ENCODE measurements around the gene MACROD2. TPM values are rescaled to one million over a fixed set of nuclear protein-coding genes. Genes with fewer than 3 reads are reported as not detected.

The MACROD2 gene
- total RNA-seq, 2 donors from 2014 or later = 8.0 to 19.4 TPM

DNA sequence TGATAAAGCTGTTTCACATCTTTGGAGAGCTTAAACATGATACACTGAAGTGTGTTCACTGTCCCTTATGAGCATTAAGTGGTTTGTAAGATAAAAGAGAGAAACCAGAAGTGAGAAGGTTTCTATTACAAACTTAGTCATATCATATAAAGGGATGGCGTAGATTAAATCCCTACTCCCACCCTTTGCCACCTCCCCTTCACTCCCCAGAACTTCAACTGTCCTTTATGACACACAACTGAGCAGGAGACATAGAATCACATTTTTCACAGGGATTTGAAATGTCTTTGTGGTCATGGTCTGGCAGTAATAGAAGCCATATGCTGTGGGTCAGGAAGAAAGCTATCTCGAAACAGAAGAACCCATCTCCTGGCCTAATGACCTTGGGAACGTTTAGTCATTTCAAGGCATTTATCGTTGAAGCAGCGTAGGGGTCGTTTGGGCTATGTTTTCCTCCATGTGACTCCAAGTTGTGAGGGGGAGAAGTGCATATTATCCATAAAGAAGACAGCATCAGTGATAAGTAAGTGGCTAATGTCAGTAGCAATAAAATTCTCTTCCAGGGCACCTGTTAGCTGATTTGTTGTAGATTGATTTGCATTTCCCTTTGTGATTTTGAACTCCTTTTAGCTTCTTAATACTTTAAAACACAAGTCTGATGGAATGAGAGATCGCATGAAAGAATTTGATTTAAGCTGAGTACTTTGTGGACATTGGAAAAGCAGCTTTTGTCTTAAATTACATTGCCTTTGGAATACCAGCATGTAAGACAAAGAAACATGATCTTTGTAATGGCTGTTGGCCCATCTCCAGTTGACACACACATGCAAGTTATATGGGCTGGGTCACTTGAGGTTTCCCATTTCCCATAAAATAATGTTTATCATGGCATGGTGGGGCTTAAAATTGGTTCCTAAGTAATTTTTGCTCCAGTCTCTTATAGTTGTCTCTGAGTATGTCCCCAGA lies 843.6 kb downstream of the MACROD2 start:
- intact Hi-C loops (cut with DNase I) = no loop called here
- 57% methylated on average over 7 of the region's 7 CpGs for WGBS
- Histone ChIP-seq H3K9me3 (no peaks in the 10 kb centered on the region), H3K4me1 (replicated peaks) (no peaks in the 10 kb centered on the region), H3K27ac (no peak overlapping the region), H3K27me3 (replicated peaks; ENCODE audit: insufficient read depth) (no peaks in the 10 kb centered on the region), H3K36me3 (no peaks in the 10 kb centered on the region), H3K4me3 (no peak overlapping the region)
- peak; percentile 36 for DNase-seq (ENCODE audit: low spot score)
- TF ChIP-seq POLR2A (IDR thresholded peaks at IDR 0.05) = no peak
- TF ChIP-seq, protein P1, sequence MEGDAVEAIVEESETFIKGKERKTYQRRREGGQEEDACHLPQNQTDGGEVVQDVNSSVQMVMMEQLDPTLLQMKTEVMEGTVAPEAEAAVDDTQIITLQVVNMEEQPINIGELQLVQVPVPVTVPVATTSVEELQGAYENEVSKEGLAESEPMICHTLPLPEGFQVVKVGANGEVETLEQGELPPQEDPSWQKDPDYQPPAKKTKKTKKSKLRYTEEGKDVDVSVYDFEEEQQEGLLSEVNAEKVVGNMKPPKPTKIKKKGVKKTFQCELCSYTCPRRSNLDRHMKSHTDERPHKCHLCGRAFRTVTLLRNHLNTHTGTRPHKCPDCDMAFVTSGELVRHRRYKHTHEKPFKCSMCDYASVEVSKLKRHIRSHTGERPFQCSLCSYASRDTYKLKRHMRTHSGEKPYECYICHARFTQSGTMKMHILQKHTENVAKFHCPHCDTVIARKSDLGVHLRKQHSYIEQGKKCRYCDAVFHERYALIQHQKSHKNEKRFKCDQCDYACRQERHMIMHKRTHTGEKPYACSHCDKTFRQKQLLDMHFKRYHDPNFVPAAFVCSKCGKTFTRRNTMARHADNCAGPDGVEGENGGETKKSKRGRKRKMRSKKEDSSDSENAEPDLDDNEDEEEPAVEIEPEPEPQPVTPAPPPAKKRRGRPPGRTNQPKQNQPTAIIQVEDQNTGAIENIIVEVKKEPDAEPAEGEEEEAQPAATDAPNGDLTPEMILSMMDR (IDR thresholded peaks at IDR 0.05) = no peak
- no peak for TF ChIP-seq POLR2AphosphoS5 (IDR thresholded peaks at IDR 0.05)

DNA sequence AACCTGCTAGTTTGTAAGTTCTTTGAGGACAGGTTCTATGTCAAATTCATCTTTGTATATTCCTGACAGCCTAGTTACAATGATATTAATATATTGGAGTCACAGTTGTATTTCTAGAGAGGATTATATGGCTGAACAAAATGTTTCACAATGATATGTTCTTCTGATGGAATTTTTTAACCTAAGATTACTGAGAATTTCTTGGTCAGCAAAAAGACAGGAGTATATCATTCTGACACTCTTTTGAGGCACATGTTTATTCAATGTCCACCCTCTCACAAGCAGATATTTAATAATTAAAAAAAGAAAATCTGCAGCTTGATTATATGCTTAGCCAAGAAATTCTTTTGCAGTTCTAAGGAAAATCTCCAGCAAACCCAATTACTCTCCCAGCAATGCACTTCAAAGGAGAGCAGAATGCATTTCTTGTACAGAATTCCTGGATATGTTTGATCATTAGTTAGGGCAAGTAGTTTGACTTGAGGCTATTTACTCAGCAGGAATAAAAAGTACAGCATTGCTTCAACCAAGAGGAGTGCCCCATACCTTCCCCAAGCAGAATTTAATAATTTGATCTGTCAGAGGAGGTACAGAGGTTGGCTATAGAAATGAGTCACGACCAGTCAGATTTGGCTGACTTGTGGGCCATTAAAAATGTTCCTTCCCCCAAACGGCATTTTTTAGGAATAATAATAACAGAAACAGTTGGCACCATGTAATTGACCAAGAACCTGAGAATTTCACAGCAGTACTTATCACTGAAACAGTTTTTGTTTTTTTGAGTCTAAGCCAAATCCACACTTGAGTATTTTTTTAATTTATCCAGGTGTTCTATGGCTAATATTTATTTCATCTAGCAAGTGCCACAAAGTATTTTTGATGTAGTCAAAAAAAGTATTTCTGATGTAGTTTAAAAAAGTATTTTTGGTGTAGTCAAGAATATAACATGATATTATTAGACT lies 850.2 kb downstream of the MACROD2 start:
- Histone ChIP-seq H3K4me1 (replicated peaks) (no peaks in the 10 kb centered on the region), H3K4me3 (no peak overlapping the region), H3K9me3 (no peaks in the 10 kb centered on the region), H3K27me3 (replicated peaks; ENCODE audit: insufficient read depth) (no peaks in the 10 kb centered on the region), H3K27ac (no peak overlapping the region), H3K36me3 (no peaks in the 10 kb centered on the region)
- DNase-seq (ENCODE audit: low spot score) = peak; percentile 15
- WGBS = 38% methylated on average over 2 of the region's 2 CpGs
- intact Hi-C loops (cut with DNase I) = no loop called here
- TF ChIP-seq, protein P1 (IDR thresholded peaks at IDR 0.05) = no peak
- TF ChIP-seq POLR2AphosphoS5 (IDR thresholded peaks at IDR 0.05) (peak; percentile 61), POLR2A (IDR thresholded peaks at IDR 0.05) (no peak)

DNA sequence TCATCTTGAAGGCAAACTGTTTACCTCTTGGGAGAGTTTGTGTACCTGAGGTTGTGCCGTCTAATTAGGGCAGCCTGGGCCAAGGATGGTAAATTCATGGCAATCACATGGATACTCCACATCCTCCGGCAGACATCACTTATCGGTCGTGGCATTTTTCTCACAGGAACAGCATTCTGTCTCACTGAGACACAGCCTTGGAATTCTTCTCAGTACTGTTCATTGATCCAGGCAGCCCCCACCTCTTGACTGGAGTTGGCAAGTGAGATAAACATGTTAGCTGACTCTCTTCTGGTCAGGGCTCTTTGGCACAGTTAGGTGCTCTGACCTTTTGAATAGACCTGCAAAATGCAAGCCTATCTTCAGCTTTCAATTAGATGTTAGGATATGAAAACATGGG lies 853.5 kb downstream of the MACROD2 start:
- no peaks in the 10 kb centered on the region for H3K27me3 ChIP-seq (replicated peaks; ENCODE audit: insufficient read depth)
- H3K4me1 ChIP-seq (replicated peaks) = no peaks in the 10 kb centered on the region
- no peaks in the 10 kb centered on the region for H3K9me3 ChIP-seq
- no peaks in the 10 kb centered on the region for H3K36me3 ChIP-seq
- intact Hi-C loops (cut with DNase I) = no loop called here
- no peak overlapping the region for H3K27ac ChIP-seq
- TF ChIP-seq POLR2AphosphoS5 (IDR thresholded peaks at IDR 0.05) = no peak
- TF ChIP-seq, protein P1 (IDR thresholded peaks at IDR 0.05) = no peak
- TF ChIP-seq POLR2A (IDR thresholded peaks at IDR 0.05) = no peak
- no peak for DNase-seq (ENCODE audit: low spot score)
- H3K4me3 ChIP-seq = no peak overlapping the region
- WGBS = 99% methylated on average over 4 of the region's 4 CpGs

DNA sequence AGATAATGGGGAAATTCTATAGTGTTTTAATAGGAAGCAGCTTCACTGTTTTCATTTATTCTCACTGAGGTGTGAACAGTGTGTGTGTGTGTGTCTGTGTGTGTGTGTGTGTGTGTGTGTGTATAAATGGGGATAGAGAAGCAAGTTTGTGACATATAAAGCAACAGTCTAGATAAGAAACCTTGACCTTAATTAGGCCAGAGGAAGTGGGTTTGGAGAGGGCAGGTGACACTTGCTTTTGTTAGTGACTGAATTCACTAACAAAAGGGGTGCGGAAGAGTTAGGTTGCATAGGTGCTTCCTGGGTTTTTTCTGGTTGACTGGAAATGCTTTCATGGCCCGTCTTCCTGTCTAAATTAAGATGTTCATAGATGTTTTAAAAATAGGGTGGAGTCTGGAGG lies 857.8 kb downstream of the MACROD2 start:
- Histone ChIP-seq H3K36me3 (no peaks in the 10 kb centered on the region), H3K9me3 (no peaks in the 10 kb centered on the region), H3K4me3 (no peak overlapping the region), H3K4me1 (replicated peaks) (no peaks in the 10 kb centered on the region), H3K27me3 (replicated peaks; ENCODE audit: insufficient read depth) (no peaks in the 10 kb centered on the region), H3K27ac (no peak overlapping the region)
- intact Hi-C loops (cut with DNase I) = no loop called here
- DNase-seq (ENCODE audit: low spot score) = no peak
- WGBS = 91% methylated on average over 2 of the region's 2 CpGs
- TF ChIP-seq, protein P1 (IDR thresholded peaks at IDR 0.05) = no peak
- TF ChIP-seq POLR2AphosphoS5 (IDR thresholded peaks at IDR 0.05) = no peak
- TF ChIP-seq POLR2A (IDR thresholded peaks at IDR 0.05) = no peak
